GM18499 (cell line): ENCODE results near the gene SUMO2.
"Not testable (repeated sequence)": the region's sequence is repeated elsewhere in the genome, so short reads cannot be mapped to it uniquely, and the experiment has no call there.

Experiments
- ATAC-seq: cut with Tn5 transposase; IDR thresholded peaks from one replicate; pipeline ENCODE4 v1.9.1; 2021; ENCODE audit warnings: moderate number of reproducible peaks; ENCODE audit not compliant: insufficient read depth, unreplicated experiment

SUMO2 gene

GRCh38 chr17:75151930-75152329, 30.8 kb downstream of the SUMO2 start:
- no peak for ATAC-seq

- ATAC-seq = no peak
These were observed 34.7 kb downstream of the SUMO2 start for GRCh38 chr17:75147878-75148546.

- ATAC-seq = no peak
These were observed 36.2 kb downstream of the SUMO2 start for GRCh38 chr17:75146592-75146991.

GRCh38 chr17:75144816-75145512, 37.8 kb downstream of the SUMO2 start:
- ATAC-seq = no peak

- ATAC-seq = no peak
These were observed 40.4 kb downstream of the SUMO2 start for GRCh38 chr17:75142236-75142971.

GRCh38 chr17:75138519-75138918, 44.2 kb downstream of the SUMO2 start:
- ATAC-seq = no peak

- not testable (repeated sequence) for ATAC-seq
These were observed 45.0 kb downstream of the SUMO2 start for GRCh38 chr17:75137762-75138161.

GRCh38 chr17:75135946-75136345, 46.8 kb downstream of the SUMO2 start:
- no peak for ATAC-seq

GRCh38 chr17:75135452-75135851, 47.3 kb downstream of the SUMO2 start:
- no peak for ATAC-seq

GRCh38 chr17:75133607-75134347, 49.0 kb downstream of the SUMO2 start:
- ATAC-seq = not testable (repeated sequence)

- ATAC-seq = no peak
These were observed 49.8 kb downstream of the SUMO2 start for GRCh38 chr17:75133001-75133400.

- not testable (repeated sequence) for ATAC-seq
These were observed 50.5 kb downstream of the SUMO2 start for GRCh38 chr17:75132018-75133000.

GRCh38 chr17:75131278-75132017, 51.3 kb downstream of the SUMO2 start, which contains the start of gene NT5C:
Gene NT5C (minus strand): TSS chr17:75131742. CDS start chr17:75131707, 35 bp downstream.
- ATAC-seq = peak; percentile 60

- no peak for ATAC-seq
These were observed 52.0 kb downstream of the SUMO2 start for GRCh38 chr17:75130632-75131277.

- no peak for ATAC-seq
These were observed 52.6 kb downstream of the SUMO2 start for GRCh38 chr17:75130059-75130631.

- no peak for ATAC-seq
These were observed 53.2 kb downstream of the SUMO2 start for GRCh38 chr17:75129576-75129975.

- ATAC-seq = no peak
These were observed 53.9 kb downstream of the SUMO2 start for GRCh38 chr17:75128694-75129505.
